GM19324 (cell line): ENCODE measurements around the gene ANKRD44.

Experiments used
- ATAC-seq: cut with Tn5 transposase; IDR thresholded peaks from one replicate; pipeline ENCODE4 v1.9.1; 2021; ENCODE audit warnings: mild to moderate bottlenecking, moderate library complexity; ENCODE audit not compliant: unreplicated experiment, low FRiP score

ANKRD44 gene

DNA sequence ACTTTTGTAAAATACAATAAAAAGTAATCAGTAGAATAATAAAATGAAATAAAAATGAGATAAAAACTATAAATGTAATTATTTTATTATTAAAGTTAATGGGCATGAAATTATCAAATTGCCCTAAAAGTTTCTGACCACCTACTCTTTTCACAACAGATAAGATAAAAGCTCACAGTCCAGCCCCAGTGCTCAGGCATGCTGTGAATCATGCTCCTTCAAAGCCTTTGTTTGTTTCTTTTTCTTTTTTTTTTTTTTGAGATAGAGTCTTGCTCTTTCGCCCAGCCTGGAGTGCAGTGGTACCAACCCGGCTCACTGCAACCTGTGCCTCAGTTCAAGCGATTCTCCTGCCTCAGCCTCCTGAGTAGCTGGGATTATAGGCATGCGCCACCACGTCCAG is 181.7 kb downstream of the ANKRD44 start:
- ATAC-seq, result no peak

GRCh38 chr2:197128126-197128525 is 182.5 kb downstream of the ANKRD44 start:
- ATAC-seq, result no peak

- ATAC-seq, result no peak
Measured at GRCh38 chr2:197126630-197127352, 183.8 kb downstream of the ANKRD44 start.

GRCh38 chr2:197124639-197125390 is 185.8 kb downstream of the ANKRD44 start:
- no peak for ATAC-seq

DNA sequence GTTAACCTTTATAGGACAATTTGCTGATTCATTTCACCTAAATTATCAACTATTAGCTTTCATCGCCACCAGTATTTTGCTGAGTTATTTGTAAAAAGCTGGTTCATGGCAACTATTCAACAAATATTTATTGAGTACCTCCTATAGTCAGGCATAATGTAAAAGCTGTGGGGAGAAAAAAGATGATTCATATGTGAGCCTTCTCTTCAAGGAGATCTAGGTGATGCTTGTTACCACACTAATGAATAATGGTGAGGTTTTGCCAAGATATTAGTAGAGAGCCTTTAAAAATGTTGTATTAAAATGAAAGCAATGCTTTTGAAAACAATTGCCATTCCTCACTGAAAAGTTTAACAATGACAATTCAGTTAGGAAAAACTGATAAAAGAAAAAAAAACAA is 187.8 kb downstream of the ANKRD44 start:
- no peak for ATAC-seq

DNA sequence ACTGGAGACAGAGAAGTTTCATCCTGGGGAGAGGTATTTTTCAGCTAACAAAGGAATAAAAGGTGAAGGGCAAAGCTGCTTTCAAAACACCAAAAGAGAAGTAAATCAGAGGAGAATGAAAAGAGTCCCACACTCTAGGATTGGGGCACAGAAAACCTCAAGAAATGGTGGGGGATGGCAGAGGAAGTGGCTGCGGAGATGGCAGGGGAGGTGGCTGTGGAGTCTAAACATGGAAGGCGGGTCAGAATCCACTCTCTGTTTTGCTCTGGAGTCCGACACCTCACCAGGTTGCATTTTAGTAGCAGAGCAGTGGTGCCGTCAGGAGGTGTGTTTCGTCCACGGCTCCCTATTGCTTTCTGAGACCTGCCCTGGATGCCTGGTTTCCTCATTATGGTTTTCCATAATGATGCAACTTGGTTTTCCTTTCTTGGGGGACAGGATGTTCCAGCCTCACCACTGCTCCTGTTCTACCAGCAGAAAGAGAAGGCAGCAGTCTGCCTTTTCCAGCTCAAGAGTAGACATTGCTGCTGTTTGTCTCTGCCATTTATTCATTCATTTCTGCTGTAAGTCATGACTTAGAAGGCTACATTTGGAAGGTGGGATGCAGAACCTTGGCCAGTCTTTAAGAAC is 188.7 kb downstream of the ANKRD44 start:
- no peak for ATAC-seq

- no peak for ATAC-seq
Measured at GRCh38 chr2:197121255-197121654, 189.3 kb downstream of the ANKRD44 start.

DNA sequence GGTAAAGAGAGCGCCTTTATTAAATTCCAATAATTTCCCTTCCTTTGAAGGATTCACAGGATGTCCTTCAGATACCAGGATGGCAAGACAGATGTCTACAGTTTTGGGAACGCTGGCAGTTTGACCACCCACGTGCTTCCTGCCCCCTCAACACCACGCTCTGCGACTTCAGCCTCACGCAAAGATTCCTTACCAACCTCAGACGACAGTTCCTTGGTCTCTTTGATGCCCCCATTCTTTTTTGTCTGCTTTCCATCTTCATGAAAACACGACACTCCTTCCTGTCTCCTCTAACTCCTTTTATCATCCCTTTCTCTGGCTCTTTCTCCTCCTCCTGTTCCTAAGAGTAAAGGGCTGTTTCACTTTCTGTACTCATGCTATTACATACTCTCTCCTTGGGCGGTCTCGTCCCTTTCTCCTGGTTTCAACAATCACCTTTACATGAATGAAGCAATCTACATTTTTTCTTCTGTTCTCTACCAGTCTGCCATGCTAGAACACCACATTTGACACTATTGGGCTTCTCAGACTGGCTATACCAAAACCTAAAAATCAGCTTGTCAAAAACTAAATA is 194.2 kb downstream of the ANKRD44 start:
- no peak for ATAC-seq

DNA sequence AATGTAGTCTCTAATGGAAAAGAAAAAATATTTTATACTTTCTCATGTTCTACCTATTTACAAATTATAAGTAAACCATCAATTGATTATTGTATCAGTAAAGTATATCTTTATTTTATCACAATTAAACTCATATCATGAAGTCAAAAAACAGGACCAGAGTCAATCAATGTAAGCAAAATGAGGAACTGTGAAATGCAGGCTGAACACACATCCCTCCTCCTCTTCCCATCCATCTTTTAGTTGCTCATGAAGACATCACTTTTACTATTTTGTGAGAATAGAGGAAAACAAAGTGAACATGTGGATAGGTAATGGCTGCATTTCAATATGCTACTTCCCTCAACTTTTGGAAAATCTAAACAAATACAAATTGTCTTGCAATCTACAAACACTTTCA is 195.3 kb downstream of the ANKRD44 start:
- ATAC-seq, result no peak

DNA sequence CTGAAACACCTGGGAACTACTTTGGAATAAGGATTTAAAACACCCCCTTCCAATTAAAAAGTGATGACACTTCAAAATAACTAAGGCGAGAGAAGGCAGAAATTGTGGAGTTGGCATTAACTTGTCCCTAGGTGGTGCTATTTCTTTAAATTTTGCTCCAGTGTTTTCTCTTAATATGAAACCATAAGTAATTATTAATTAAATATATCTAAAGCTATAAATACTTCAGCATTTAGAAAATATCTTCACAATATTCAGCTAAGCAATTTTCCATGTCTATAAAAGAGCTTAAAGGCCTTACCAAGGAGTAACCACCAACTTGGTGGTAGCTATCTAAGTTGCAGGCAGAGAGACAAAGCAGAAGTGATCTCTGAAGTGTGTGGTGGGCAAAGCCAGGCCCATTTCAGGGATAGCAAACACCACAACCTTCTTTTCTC is 197.3 kb downstream of the ANKRD44 start:
- no peak for ATAC-seq

- no peak for ATAC-seq
Measured at GRCh38 chr2:197109326-197109725, 201.3 kb downstream of the ANKRD44 start.

GRCh38 chr2:197108758-197109157 is 201.8 kb downstream of the ANKRD44 start:
- ATAC-seq, result no peak

GRCh38 chr2:197107291-197108269 is 203.0 kb downstream of the ANKRD44 start:
- no peak for ATAC-seq

GRCh38 chr2:197103363-197103762 is 207.2 kb downstream of the ANKRD44 start:
- no peak for ATAC-seq

DNA sequence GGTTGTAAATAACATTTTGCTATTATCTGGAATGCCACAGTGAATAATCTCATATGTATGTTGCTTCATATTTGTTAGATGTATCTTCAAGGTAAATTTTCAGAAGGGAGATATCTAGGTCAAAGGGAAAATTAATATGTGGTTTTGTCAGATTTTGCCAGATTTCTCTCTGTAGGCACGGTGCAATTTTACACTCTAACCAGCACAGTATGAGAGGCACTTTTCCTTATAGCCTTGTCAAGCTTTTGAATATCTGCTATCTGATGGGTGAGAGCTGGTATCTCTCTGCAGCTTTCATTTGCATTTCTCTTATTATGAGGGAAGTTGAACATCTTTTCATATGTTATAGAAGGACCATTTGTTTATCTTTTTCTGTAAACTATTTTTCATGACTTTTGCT is 208.3 kb downstream of the ANKRD44 start:
- ATAC-seq, result no peak

GRCh38 chr2:197101519-197101918 is 209.1 kb downstream of the ANKRD44 start:
- no peak for ATAC-seq

DNA sequence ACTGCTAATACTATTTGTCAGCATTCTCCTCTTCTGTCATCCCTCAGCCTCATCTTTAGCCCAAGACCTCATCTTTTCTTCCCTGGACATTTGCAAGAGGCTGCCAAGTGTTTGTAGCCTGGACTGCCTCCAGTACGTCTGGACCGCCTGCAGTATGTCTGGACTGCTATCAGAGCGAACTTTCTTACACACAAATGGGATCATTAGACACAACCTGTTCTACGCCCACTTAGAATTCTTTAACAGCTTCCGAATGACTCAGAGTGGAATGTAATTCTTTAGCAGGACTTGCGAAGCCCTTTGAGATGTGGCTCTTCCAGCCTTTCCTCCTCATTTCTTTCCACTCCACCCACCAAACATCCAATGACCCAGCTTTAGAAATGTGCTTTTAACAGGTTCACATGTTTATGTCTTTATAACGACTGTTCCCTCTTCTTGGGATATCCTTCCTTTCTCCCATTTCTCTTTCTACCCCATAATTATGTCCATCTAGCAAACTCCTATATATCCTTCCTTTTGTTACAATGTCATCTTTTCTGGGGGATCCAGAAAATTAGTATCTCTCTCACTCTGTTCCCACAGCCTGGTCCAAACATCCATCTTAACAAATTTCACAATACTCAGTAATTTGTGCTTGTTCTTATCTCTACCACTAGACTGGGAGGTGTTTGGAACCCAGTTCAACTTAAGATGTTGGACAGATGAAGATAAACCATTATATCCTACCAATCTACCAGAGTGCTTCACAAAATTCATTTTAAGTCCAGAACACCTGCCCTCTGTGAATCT is 212.8 kb downstream of the ANKRD44 start:
- ATAC-seq, result no peak

GRCh38 chr2:197096649-197097048 is 213.9 kb downstream of the ANKRD44 start:
- no peak for ATAC-seq

- ATAC-seq, result no peak
Measured at GRCh38 chr2:197092431-197092830, 218.1 kb downstream of the ANKRD44 start.
